ENCODE measurements around the gene FARP1.

Gene FARP1

DNA sequence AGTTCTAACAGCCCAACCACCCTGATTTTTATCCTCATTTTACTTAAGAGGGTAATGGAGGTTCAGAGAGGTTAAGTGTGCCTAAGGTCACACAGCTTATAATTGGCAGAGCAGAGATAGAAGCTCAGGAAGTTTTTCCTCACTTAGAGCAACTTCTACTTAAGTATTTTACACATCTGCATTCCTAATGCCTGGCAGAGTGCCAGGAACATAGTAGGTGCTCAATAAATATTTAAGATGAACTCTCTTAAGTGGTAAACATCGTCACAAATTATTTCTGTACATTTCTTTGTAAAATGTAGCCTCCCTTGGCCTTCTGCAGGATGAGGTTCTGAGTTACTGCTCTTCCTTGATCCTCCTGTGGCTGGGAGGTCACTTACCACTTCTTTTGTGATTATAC is 14.7 kb downstream of the FARP1 start:
- H3K9ac ChIP-seq (ENCODE audit: low read length), result no peak overlapping the region
- H3K27ac ChIP-seq (ENCODE audit: low read depth, low read length), result no peak overlapping the region
- no peaks in the 10 kb centered on the region for H3K79me2 ChIP-seq (ENCODE audit: insufficient read depth, low read length)
- no peaks in the 10 kb centered on the region for H4K20me1 ChIP-seq (ENCODE audit: low read depth, low read length)
- H3K9me2 ChIP-seq (replicated peaks; ENCODE audit: insufficient read depth, low read length), result no peaks in the 10 kb centered on the region
- no peaks in the 10 kb centered on the region for H3K27me3 ChIP-seq (ENCODE audit: low read length)
- H3K9me3 ChIP-seq (ENCODE audit: insufficient read depth, low read length), result no peaks in the 10 kb centered on the region
- TF ChIP-seq, protein P1, sequence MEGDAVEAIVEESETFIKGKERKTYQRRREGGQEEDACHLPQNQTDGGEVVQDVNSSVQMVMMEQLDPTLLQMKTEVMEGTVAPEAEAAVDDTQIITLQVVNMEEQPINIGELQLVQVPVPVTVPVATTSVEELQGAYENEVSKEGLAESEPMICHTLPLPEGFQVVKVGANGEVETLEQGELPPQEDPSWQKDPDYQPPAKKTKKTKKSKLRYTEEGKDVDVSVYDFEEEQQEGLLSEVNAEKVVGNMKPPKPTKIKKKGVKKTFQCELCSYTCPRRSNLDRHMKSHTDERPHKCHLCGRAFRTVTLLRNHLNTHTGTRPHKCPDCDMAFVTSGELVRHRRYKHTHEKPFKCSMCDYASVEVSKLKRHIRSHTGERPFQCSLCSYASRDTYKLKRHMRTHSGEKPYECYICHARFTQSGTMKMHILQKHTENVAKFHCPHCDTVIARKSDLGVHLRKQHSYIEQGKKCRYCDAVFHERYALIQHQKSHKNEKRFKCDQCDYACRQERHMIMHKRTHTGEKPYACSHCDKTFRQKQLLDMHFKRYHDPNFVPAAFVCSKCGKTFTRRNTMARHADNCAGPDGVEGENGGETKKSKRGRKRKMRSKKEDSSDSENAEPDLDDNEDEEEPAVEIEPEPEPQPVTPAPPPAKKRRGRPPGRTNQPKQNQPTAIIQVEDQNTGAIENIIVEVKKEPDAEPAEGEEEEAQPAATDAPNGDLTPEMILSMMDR (IDR thresholded peaks at IDR 0.05; ENCODE audit: insufficient read depth, low read length, poor library complexity, severe bottlenecking), result no peak
- no peak for TF ChIP-seq EZH2phosphoT487 (conservative IDR thresholded peaks at IDR 0.05; ENCODE audit: low read length)
- no peak overlapping the region for H3K4me3 ChIP-seq (ENCODE audit: insufficient read depth, low read length, poor library complexity, severe bottlenecking)
- H2AFZ ChIP-seq (ENCODE audit: low read depth, low read length, severe bottlenecking), result no peak overlapping the region
- H3K4me2 ChIP-seq (ENCODE audit: low read depth, low read length, poor library complexity, severe bottlenecking), result no peak overlapping the region
- no peaks in the 10 kb centered on the region for H3F3A ChIP-seq (ENCODE audit: insufficient read depth)
- H3K36me3 ChIP-seq (ENCODE audit: low read length), result no peaks in the 10 kb centered on the region

DNA sequence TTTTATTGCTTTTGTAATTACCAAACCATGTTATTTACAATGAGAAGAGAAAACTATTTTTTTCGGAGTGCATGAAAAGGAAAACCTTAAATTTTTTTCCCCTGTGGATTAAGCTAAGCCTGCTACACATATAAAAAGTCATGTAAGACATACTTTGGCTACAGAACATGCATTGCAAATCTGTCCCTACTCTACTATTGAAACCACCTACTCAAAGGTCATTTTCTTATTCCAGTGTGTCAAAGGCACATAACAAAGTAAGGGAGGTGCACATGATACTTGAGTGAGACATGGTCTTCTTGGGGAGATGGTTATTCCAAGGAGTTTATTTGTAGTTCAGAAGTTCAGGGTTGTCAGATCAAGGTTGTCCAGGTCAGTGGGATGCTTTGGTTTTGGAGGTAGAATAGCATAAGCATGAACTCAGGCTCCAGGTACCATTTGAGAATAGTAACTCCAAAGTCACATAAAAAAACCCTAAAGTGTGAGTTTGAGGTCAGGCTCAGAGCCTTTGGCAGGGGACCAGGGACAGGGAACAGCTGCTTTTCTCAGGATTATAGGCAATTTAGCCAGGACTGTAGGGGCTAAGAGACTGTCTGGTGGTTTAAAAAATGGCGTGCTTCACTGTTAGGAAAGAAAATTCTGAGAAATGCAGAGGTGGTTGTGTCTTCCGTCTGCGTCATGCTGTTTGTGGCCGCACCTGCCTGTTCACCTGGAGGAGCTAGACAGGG is 15.4 kb downstream of the FARP1 start:
- H3K4me2 ChIP-seq (ENCODE audit: low read depth, low read length, poor library complexity, severe bottlenecking), result no peak overlapping the region
- no peaks in the 10 kb centered on the region for H3K9me2 ChIP-seq (replicated peaks; ENCODE audit: insufficient read depth, low read length)
- no peaks in the 10 kb centered on the region for H3K9me3 ChIP-seq (ENCODE audit: insufficient read depth, low read length)
- TF ChIP-seq, protein P1 (IDR thresholded peaks at IDR 0.05; ENCODE audit: insufficient read depth, low read length, poor library complexity, severe bottlenecking), result no peak
- H4K20me1 ChIP-seq (ENCODE audit: low read depth, low read length), result no peaks in the 10 kb centered on the region
- H3K27me3 ChIP-seq (ENCODE audit: low read length), result no peaks in the 10 kb centered on the region
- no peak overlapping the region for H3K27ac ChIP-seq (ENCODE audit: low read depth, low read length)
- H3K36me3 ChIP-seq (ENCODE audit: low read length), result no peaks in the 10 kb centered on the region
- H3K9ac ChIP-seq (ENCODE audit: low read length), result no peak overlapping the region
- H2AFZ ChIP-seq (ENCODE audit: low read depth, low read length, severe bottlenecking), result no peak overlapping the region
- no peaks in the 10 kb centered on the region for H3F3A ChIP-seq (ENCODE audit: insufficient read depth)
- no peak overlapping the region for H3K4me3 ChIP-seq (ENCODE audit: insufficient read depth, low read length, poor library complexity, severe bottlenecking)
- H3K79me2 ChIP-seq (ENCODE audit: insufficient read depth, low read length), result no peaks in the 10 kb centered on the region

DNA sequence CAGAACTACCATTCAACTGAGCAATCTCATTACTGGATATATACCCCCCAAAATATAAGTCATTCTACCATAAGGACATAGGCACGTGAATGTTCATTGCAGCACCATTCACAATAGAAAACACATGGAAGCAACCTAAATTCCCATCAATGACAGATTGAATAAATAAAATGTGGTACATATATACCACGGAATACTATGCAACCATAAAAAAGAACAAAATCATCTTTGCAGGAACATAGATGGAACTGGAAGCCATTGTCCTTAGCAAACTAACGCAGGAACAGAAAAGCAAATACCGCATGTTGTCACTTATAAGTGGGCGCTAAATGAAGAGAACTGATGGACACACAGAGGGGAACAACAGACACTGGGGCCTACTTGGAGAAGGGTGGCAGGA is 20.0 kb downstream of the FARP1 start:
- Histone ChIP-seq H3K27me3 (ENCODE audit: low read length) (no peaks in the 10 kb centered on the region), H3K9ac (ENCODE audit: low read length) (no peak overlapping the region), H3K9me2 (replicated peaks; ENCODE audit: insufficient read depth, low read length) (no peaks in the 10 kb centered on the region), H3K36me3 (ENCODE audit: low read length) (no peaks in the 10 kb centered on the region), H3K79me2 (ENCODE audit: insufficient read depth, low read length) (no peaks in the 10 kb centered on the region), H3K9me3 (ENCODE audit: insufficient read depth, low read length) (no peaks in the 10 kb centered on the region), H3K27ac (ENCODE audit: low read depth, low read length) (no peak overlapping the region), H2AFZ (ENCODE audit: low read depth, low read length, severe bottlenecking) (no peak overlapping the region), H4K20me1 (ENCODE audit: low read depth, low read length) (no peaks in the 10 kb centered on the region), H3F3A (ENCODE audit: insufficient read depth) (no peaks in the 10 kb centered on the region), H3K4me2 (ENCODE audit: low read depth, low read length, poor library complexity, severe bottlenecking) (no peak overlapping the region), H3K4me3 (ENCODE audit: insufficient read depth, low read length, poor library complexity, severe bottlenecking) (no peak overlapping the region)
- TF ChIP-seq, protein P1 (IDR thresholded peaks at IDR 0.05; ENCODE audit: insufficient read depth, low read length, poor library complexity, severe bottlenecking), result no peak
- no peak for TF ChIP-seq EZH2phosphoT487 (conservative IDR thresholded peaks at IDR 0.05; ENCODE audit: low read length)

Measured in SU-DHL-6 (cell line).